PC-9 (cell line): ENCODE data around the gene OR5K2. TPM values are rescaled to one million over a fixed set of nuclear protein-coding genes. Genes with fewer than 3 reads are reported as not detected.
A peak's percentile ranks its signal among the peaks of the same experiment; 100 is the strongest.

Experiments
- BruUV-seq: library from RNA; stranded (reverse); fragments of 400-500 nt; replicated peaks from 2 replicates; lab custom pipeline; 2021; lab: Mats Ljungman, UMichigan
- CTCF ChIA-PET: fragments of 300-600 bp; sonication (Branson Sonifier 250); formaldehyde crosslinking; loops from one replicate; lab custom pipeline; 2022; ENCODE audit warnings: antibody characterized with exemption; lab: Charles Lee
- POLR2A ChIA-PET: fragments of 300-600 bp; sonication (Branson Sonifier 250); formaldehyde crosslinking; loops from one replicate; lab custom pipeline; 2022; ENCODE audit warnings: antibody characterized with exemption; ENCODE audit not compliant: unreplicated experiment; lab: Charles Lee
- DNase-seq, 2 experiments: peaks; one replicate each; pipeline versions ENCODE4 v3.0.0 to v3.0.0-alpha.2; 2015 to 2022; ENCODE audit warnings: mixed read lengths in 1 of 2
- H2AFZ ChIP-seq: fragments of 200-600 bp; sonication (generic); 2 replicates; pipeline ENCODE4 v1.8.1; 2017; ENCODE audit warnings: antibody characterized with exemption
- H3F3A ChIP-seq: fragments of 200-600 bp; sonication (generic); 2 replicates; pipeline ENCODE4 v1.8.1; 2017; ENCODE audit warnings: antibody characterized with exemption, mild to moderate bottlenecking, low read depth; ENCODE audit not compliant: insufficient read depth
- H3K27ac ChIP-seq: fragments of 200-600 bp; sonication (generic); 2 replicates; pipeline ENCODE4 v1.6.1; 2016; ENCODE audit warnings: mixed run types
- H3K27me3 ChIP-seq: fragments of 200-600 bp; sonication (generic); 2 replicates; pipeline ENCODE4 v1.6.1; 2016; ENCODE audit warnings: low read depth, mixed run types; ENCODE audit not compliant: insufficient read depth
- H3K36me3 ChIP-seq: fragments of 200-600 bp; sonication (generic); 2 replicates; pipeline ENCODE4 v1.6.1; 2016; ENCODE audit warnings: low read depth, mixed run types
- H3K4me1 ChIP-seq: fragments of 200-600 bp; sonication (generic); replicated peaks from 2 replicates; pipeline ENCODE4 v1.6.1; 2016; ENCODE audit warnings: mixed run types; ENCODE audit not compliant: insufficient read depth
- H3K4me2 ChIP-seq: fragments of 200-600 bp; sonication (generic); 2 replicates; pipeline ENCODE4 v1.6.1; 2017; ENCODE audit warnings: mixed run types
- H3K4me3 ChIP-seq: fragments of 200-600 bp; sonication (generic); 2 replicates; pipeline ENCODE4 v1.6.1; 2016; ENCODE audit warnings: mixed run types
- H3K79me2 ChIP-seq: fragments of 200-600 bp; sonication (generic); 2 replicates; pipeline ENCODE4 v1.6.1; 2017; ENCODE audit warnings: low read depth, mixed run types
- H3K9me2 ChIP-seq: fragments of 200-600 bp; sonication (generic); 2 replicates; pipeline ENCODE4 v1.8.1; 2017; ENCODE audit warnings: mild to moderate bottlenecking; ENCODE audit not compliant: insufficient read depth
- H3K9me3 ChIP-seq: fragments of 200-600 bp; sonication (generic); 2 replicates; pipeline ENCODE4 v1.8.1; 2016; ENCODE audit warnings: low read depth; ENCODE audit not compliant: insufficient read depth
- H4K20me1 ChIP-seq: fragments of 200-600 bp; sonication (generic); 2 replicates; pipeline ENCODE4 v1.8.1; 2017; ENCODE audit not compliant: insufficient read depth
- EZH2 ChIP-seq: fragments of 200-600 bp; sonication (generic); IDR thresholded peaks from 2 replicates; pipeline ENCODE4 v1.8.0; 2017; ENCODE audit warnings: antibody characterized with exemption, low read depth
- intact Hi-C: fragments of 100-400 bp; cut with micrococcal nuclease; formaldehyde crosslinking; loops from one replicate; pipeline ENCODE4 v1.10.0; 2022; ENCODE audit not compliant: unreplicated experiment
- total RNA-seq: library from RNA; stranded (reverse); gene quantifications from 2 replicates; pipeline ENCODE4 v1.2.3, GENCODE V29; 2021
- TF ChIP-seq, protein P1 (sequence below): fragments of 200-600 bp; sonication (generic); conservative IDR thresholded peaks from 2 replicates; pipeline ENCODE4 v1.6.1; 2017; ENCODE audit warnings: mixed run types, antibody characterized with exemption, mild to moderate bottlenecking, moderate library complexity

OR5K2 gene
- total RNA-seq, 1 experiment from 2014 or later: not detected

DNA sequence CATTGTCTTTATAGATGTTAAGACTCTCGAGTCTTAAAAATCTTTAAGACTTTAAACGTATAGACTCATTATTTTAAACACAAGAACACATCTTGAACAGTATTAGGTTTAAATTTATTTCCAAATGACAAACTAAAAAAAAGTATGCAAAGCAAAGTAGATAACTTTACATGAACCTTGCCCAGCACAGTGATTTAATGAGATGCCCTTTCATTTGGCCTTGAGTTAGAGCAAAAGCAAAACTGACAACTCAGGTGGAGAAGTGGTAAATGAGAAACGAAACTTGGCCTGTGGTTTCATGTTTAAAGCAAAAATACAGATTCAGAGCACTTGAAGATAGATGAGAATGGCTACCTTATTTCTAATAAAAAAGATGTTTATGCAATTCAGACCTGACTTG, 42.9 kb downstream of the OR5K2 start:
- Histone ChIP-seq H3K27me3 (no peaks in the 10 kb centered on the region), H3K9me2 (no peaks in the 10 kb centered on the region; the same call in 1 of the 2 replicates), H4K20me1 (no peaks in the 10 kb centered on the region), H3K36me3 (no peaks in the 10 kb centered on the region), H2AFZ (no peak overlapping the region), H3K79me2 (no peaks in the 10 kb centered on the region), H3K4me3 (no peak overlapping the region), H3K9me3 (no peaks in the 10 kb centered on the region; the same call in 1 of the 2 replicates), H3K4me1 (no peaks in the 10 kb centered on the region), H3K4me2 (no peak overlapping the region), H3F3A (peaks cover 12% of the 10 kb centered on the region; the same call in 1 of the 2 replicates), H3K27ac (no peak overlapping the region)
- ChIA-PET POLR2A (no interaction called here), CTCF (no interaction called here)
- no peak for DNase-seq
- intact Hi-C loops: no loop called here
- TF ChIP-seq, protein P1, sequence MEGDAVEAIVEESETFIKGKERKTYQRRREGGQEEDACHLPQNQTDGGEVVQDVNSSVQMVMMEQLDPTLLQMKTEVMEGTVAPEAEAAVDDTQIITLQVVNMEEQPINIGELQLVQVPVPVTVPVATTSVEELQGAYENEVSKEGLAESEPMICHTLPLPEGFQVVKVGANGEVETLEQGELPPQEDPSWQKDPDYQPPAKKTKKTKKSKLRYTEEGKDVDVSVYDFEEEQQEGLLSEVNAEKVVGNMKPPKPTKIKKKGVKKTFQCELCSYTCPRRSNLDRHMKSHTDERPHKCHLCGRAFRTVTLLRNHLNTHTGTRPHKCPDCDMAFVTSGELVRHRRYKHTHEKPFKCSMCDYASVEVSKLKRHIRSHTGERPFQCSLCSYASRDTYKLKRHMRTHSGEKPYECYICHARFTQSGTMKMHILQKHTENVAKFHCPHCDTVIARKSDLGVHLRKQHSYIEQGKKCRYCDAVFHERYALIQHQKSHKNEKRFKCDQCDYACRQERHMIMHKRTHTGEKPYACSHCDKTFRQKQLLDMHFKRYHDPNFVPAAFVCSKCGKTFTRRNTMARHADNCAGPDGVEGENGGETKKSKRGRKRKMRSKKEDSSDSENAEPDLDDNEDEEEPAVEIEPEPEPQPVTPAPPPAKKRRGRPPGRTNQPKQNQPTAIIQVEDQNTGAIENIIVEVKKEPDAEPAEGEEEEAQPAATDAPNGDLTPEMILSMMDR: no peak
- TF ChIP-seq EZH2: no peak
- BruUV-seq: no TSS peak

DNA sequence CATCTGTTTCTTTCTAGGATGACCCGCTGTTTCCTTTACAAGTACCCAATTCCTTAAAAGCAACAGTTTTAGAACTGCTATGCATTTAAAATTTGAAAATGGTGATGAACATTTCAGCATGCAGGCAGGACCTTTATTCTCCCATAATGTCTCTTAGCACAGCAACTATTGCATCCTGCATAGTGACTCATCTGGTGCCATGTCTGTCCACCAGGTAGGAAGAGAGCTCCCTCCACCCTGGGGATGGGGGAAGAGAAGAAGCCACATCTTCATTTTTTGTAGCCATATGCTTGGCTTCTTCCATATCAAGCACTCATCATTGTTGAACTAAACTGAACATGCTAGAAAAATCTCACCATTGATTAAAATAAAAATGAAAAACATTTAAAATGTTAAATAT, 44.2 kb downstream of the OR5K2 start:
- no peaks in the 10 kb centered on the region for H3K79me2 ChIP-seq
- no peaks in the 10 kb centered on the region for H4K20me1 ChIP-seq
- no peaks in the 10 kb centered on the region for H3K36me3 ChIP-seq
- no peaks in the 10 kb centered on the region; the same call in 1 of the 2 replicates for H3K9me3 ChIP-seq
- ChIA-PET POLR2A (no interaction called here), CTCF (no interaction called here)
- BruUV-seq: no TSS peak
- no peaks in the 10 kb centered on the region for H3K4me1 ChIP-seq
- H3K27ac ChIP-seq: no peak overlapping the region
- 0 out of 2 replicates have a peak overlapping the region, but pooled peaks have one; percentile 10 for H2AFZ ChIP-seq
- H3K27me3 ChIP-seq: no peaks in the 10 kb centered on the region
- no peak overlapping the region for H3K4me3 ChIP-seq
- DNase-seq: no peak
- intact Hi-C loops: no loop called here
- no peak overlapping the region for H3K4me2 ChIP-seq
- no peaks in the 10 kb centered on the region; the same call in 1 of the 2 replicates for H3K9me2 ChIP-seq
- H3F3A ChIP-seq: peaks cover 12% of the 10 kb centered on the region; the same call in 1 of the 2 replicates
- TF ChIP-seq EZH2: no peak
- TF ChIP-seq, protein P1: no peak

DNA sequence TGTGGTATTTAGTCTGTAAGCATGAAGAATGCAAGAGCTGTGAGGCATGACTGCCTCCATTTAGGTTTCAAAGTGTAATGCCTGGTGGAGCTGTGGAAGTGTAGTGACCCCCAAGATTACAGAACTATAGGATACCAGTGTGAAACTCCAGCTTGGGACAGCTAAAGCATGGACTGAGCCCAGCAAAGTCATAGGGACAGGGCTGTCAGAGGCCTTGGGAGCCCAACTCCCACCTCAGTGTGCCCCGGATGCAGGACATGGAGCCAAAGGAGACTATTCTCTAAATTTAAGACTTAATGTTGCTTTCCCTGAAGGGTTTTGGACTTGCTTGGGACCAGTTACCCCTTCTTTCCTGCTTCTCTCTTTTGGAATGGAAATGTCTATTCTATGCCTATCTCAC, 45.1 kb downstream of the OR5K2 start:
- TF ChIP-seq, protein P1: no peak
- no peak for TF ChIP-seq EZH2
- H2AFZ ChIP-seq: no peak overlapping the region
- no peak for DNase-seq
- H3K79me2 ChIP-seq: no peaks in the 10 kb centered on the region
- H3K4me1 ChIP-seq: no peaks in the 10 kb centered on the region
- no peaks in the 10 kb centered on the region; the same call in 1 of the 2 replicates for H3K9me3 ChIP-seq
- ChIA-PET CTCF (no interaction called here), POLR2A (interaction anchor here (0.7 kb wide), 1 partner anchor 89 kb away, joined by 10 read pairs; no protein-coding TSS in a partner anchor)
- H3F3A ChIP-seq: peaks cover 12% of the 10 kb centered on the region; the same call in 1 of the 2 replicates
- H3K4me3 ChIP-seq: no peak overlapping the region
- H3K36me3 ChIP-seq: no peaks in the 10 kb centered on the region
- H4K20me1 ChIP-seq: no peaks in the 10 kb centered on the region
- H3K27ac ChIP-seq: no peak overlapping the region
- H3K27me3 ChIP-seq: no peaks in the 10 kb centered on the region
- intact Hi-C loops: no loop called here
- BruUV-seq: no TSS peak
- no peaks in the 10 kb centered on the region; the same call in 1 of the 2 replicates for H3K9me2 ChIP-seq
- H3K4me2 ChIP-seq: no peak overlapping the region
